Glutamatergic neuron (in vitro differentiated cells): ENCODE data around the gene AMHR2. TPM values are rescaled to one million over a fixed set of nuclear protein-coding genes. Genes with fewer than 3 reads are reported as not detected.
"Not testable (repeated sequence)": the region's sequence is repeated elsewhere in the genome, so short reads cannot be mapped to it uniquely, and the experiment has no call there.

Source experiments
- DNase-seq: peaks from one replicate; pipeline ENCODE4 v3.0.0; 2022
- H3K27ac Mint-ChIP-seq: one replicate; pipeline ENCODE4 v1.8.0; 2020; ENCODE audit warnings: mild to moderate bottlenecking, mixed read lengths, inconsistent platforms; ENCODE audit not compliant: unreplicated experiment
- H3K27me3 Mint-ChIP-seq: one replicate; pipeline ENCODE4 v1.8.0; 2020; ENCODE audit warnings: mild to moderate bottlenecking, moderate library complexity, mixed read lengths, inconsistent platforms; ENCODE audit not compliant: unreplicated experiment
- H3K36me3 Mint-ChIP-seq: one replicate; pipeline ENCODE4 v1.8.0; 2020; ENCODE audit warnings: mild to moderate bottlenecking, mixed read lengths, inconsistent platforms; ENCODE audit not compliant: unreplicated experiment
- H3K4me1 Mint-ChIP-seq: one replicate; pipeline ENCODE4 v1.8.0; 2020; ENCODE audit warnings: mild to moderate bottlenecking, low read depth, mixed read lengths, inconsistent platforms; ENCODE audit not compliant: unreplicated experiment
- H3K4me3 Mint-ChIP-seq: one replicate; pipeline ENCODE4 v1.8.0; 2020; ENCODE audit warnings: mild to moderate bottlenecking, mixed read lengths, inconsistent platforms; ENCODE audit not compliant: unreplicated experiment
- H3K9me3 Mint-ChIP-seq: one replicate; pipeline ENCODE4 v1.8.0; 2020; ENCODE audit warnings: mild to moderate bottlenecking, moderate library complexity, mixed read lengths, inconsistent platforms; ENCODE audit not compliant: unreplicated experiment
- CTCF ChIP-seq: fragments of 200-600 bp; sonication (generic); IDR thresholded peaks from one replicate; pipeline ENCODE4 v1.5.0; 2021; ENCODE audit not compliant: partially characterized antibody, unreplicated experiment
- total RNA-seq: library from RNA; stranded (reverse); fragmentation: NEBNext Ultra II Directional; extraction: Animal tissue kit (Norgen Biotek cat#: 25700); gene quantifications from one replicate; pipeline ENCODE4 v1.2.1, GENCODE V29; 2021; ENCODE audit not compliant: unreplicated experiment

Gene AMHR2
- total RNA-seq, 1 donor from 2014 or later = not detected

GRCh38 chr12:53383258-53383657, 40.4 kb upstream of the AMHR2 start:
- peaks cover 3% of the 10 kb centered on the region for H3K27me3 Mint-ChIP-seq
- H3K9me3 Mint-ChIP-seq = peaks cover 5% of the 10 kb centered on the region
- no peak for TF ChIP-seq CTCF
- H3K4me1 Mint-ChIP-seq = peaks cover 16% of the 10 kb centered on the region
- H3K36me3 Mint-ChIP-seq = no peaks in the 10 kb centered on the region
- DNase-seq = no peak
- H3K27ac Mint-ChIP-seq = peak overlapping the region; percentile 43
- H3K4me3 Mint-ChIP-seq = peak overlapping the region; percentile 37

- peaks cover 18% of the 10 kb centered on the region for H3K4me1 Mint-ChIP-seq
- H3K9me3 Mint-ChIP-seq, DNase-seq, H3K36me3 Mint-ChIP-seq, H3K27ac Mint-ChIP-seq, H3K27me3 Mint-ChIP-seq: not testable (repeated sequence)
- peak overlapping the region; percentile 49 for H3K4me3 Mint-ChIP-seq
These were observed 37.3 kb upstream of the AMHR2 start for GRCh38 chr12:53386381-53386780.

GRCh38 chr12:53388932-53389331, 34.7 kb upstream of the AMHR2 start:
- Mint-ChIP-seq H3K27ac (no peak overlapping the region), H3K4me3 (no peak overlapping the region), H3K36me3 (no peaks in the 10 kb centered on the region), H3K4me1 (peaks cover 7% of the 10 kb centered on the region), H3K27me3 (no peaks in the 10 kb centered on the region), H3K9me3 (peaks cover 1% of the 10 kb centered on the region)
- TF ChIP-seq CTCF = no peak
- no peak for DNase-seq

GRCh38 chr12:53389702-53390101, 34.0 kb upstream of the AMHR2 start:
- Mint-ChIP-seq H3K4me3 (peak overlapping the region; percentile 1), H3K36me3 (no peaks in the 10 kb centered on the region), H3K27me3 (no peaks in the 10 kb centered on the region), H3K9me3 (peaks cover 1% of the 10 kb centered on the region), H3K4me1 (peaks cover 7% of the 10 kb centered on the region), H3K27ac (no peak overlapping the region)
- no peak for DNase-seq
- no peak for TF ChIP-seq CTCF

GRCh38 chr12:53391724-53392123, 31.9 kb upstream of the AMHR2 start:
- Mint-ChIP-seq H3K27me3 (no peaks in the 10 kb centered on the region), H3K36me3 (no peaks in the 10 kb centered on the region), H3K27ac (peak overlapping the region; percentile 12), H3K4me1 (peaks cover 5% of the 10 kb centered on the region), H3K9me3 (peaks cover 1% of the 10 kb centered on the region), H3K4me3 (no peak overlapping the region)
- DNase-seq = no peak
- TF ChIP-seq CTCF = no peak

GRCh38 chr12:53399896-53400295, 23.8 kb upstream of the AMHR2 start:
- TF ChIP-seq CTCF = no peak
- H3K27ac Mint-ChIP-seq = no peak overlapping the region
- no peak overlapping the region for H3K4me3 Mint-ChIP-seq
- no peak for DNase-seq
- peaks cover 2% of the 10 kb centered on the region for H3K9me3 Mint-ChIP-seq
- H3K4me1 Mint-ChIP-seq = no peaks in the 10 kb centered on the region
- peaks cover 5% of the 10 kb centered on the region for H3K36me3 Mint-ChIP-seq
- no peaks in the 10 kb centered on the region for H3K27me3 Mint-ChIP-seq

- not testable (repeated sequence) for H3K27ac Mint-ChIP-seq, H3K27me3 Mint-ChIP-seq, H3K4me1 Mint-ChIP-seq, H3K36me3 Mint-ChIP-seq, H3K4me3 Mint-ChIP-seq, DNase-seq, H3K9me3 Mint-ChIP-seq
These were observed 21.3 kb upstream of the AMHR2 start for GRCh38 chr12:53402351-53402750.
